Loucy (cell line): ENCODE data around the gene VPS37B.

Source experiments
- CTCF ChIP-seq: fragments of 200-600 bp; sonication (generic); conservative IDR thresholded peaks from 2 replicates; pipeline ENCODE4 v1.5.1; 2014; ENCODE audit warnings: mild to moderate bottlenecking, antibody characterized with exemption, low read length
- EZH2phosphoT487 ChIP-seq: fragments of 200-600 bp; IDR thresholded peaks from 2 replicates; pipeline ENCODE4 v1.6.1; 2018; ENCODE audit warnings: antibody characterized with exemption, mild to moderate bottlenecking, moderate library complexity, borderline replicate concordance

DNA sequence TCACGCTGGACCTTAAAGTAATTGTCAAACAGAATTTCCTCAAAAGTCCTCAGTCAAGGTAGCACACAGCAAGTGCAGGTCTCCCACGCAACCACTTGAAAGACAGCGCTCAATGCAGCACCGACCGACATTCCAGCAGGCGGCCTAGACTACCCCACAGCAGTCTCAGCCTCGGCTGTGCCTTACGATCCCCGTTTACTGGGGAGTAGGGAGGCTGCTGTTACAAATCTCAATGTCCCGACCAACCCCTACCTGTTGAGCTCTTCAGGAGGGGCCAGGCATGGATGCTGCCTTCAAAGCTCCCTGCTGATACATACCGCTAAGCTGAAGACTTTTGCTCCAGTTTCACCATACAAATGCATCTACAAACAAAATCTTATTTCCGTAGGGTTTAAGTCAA lies 21.8 kb downstream of the VPS37B start:
- TF ChIP-seq CTCF (no peak), EZH2phosphoT487 (no peak)
